PC-9 (cell line): ENCODE measurements around the gene GOLGA6L2. TPM values are rescaled to one million over a fixed set of nuclear protein-coding genes. Genes with fewer than 3 reads are reported as not detected.
"Not testable (repeated sequence)": the region's sequence is repeated elsewhere in the genome, so short reads cannot be mapped to it uniquely, and the experiment has no call there.

Source experiments
- BruUV-seq: library from RNA; stranded (reverse); fragments of 400-500 nt; replicated peaks from 2 replicates; lab custom pipeline; 2021; lab: Mats Ljungman, UMichigan
- CTCF ChIA-PET: fragments of 300-600 bp; sonication (Branson Sonifier 250); formaldehyde crosslinking; loops from one replicate; lab custom pipeline; 2022; ENCODE audit warnings: antibody characterized with exemption; lab: Charles Lee
- POLR2A ChIA-PET: fragments of 300-600 bp; sonication (Branson Sonifier 250); formaldehyde crosslinking; loops from one replicate; lab custom pipeline; 2022; ENCODE audit warnings: antibody characterized with exemption; ENCODE audit not compliant: unreplicated experiment; lab: Charles Lee
- DNase-seq, 2 experiments: peaks; one replicate each; pipeline versions ENCODE4 v3.0.0 to v3.0.0-alpha.2; 2015 to 2022; ENCODE audit warnings: mixed read lengths in 1 of 2
- H2AFZ ChIP-seq: fragments of 200-600 bp; sonication (generic); 2 replicates; pipeline ENCODE4 v1.8.1; 2017; ENCODE audit warnings: antibody characterized with exemption
- H3F3A ChIP-seq: fragments of 200-600 bp; sonication (generic); 2 replicates; pipeline ENCODE4 v1.8.1; 2017; ENCODE audit warnings: antibody characterized with exemption, mild to moderate bottlenecking, low read depth; ENCODE audit not compliant: insufficient read depth
- H3K27ac ChIP-seq: fragments of 200-600 bp; sonication (generic); 2 replicates; pipeline ENCODE4 v1.6.1; 2016; ENCODE audit warnings: mixed run types
- H3K27me3 ChIP-seq: fragments of 200-600 bp; sonication (generic); 2 replicates; pipeline ENCODE4 v1.6.1; 2016; ENCODE audit warnings: low read depth, mixed run types; ENCODE audit not compliant: insufficient read depth
- H3K36me3 ChIP-seq: fragments of 200-600 bp; sonication (generic); 2 replicates; pipeline ENCODE4 v1.6.1; 2016; ENCODE audit warnings: low read depth, mixed run types
- H3K4me1 ChIP-seq: fragments of 200-600 bp; sonication (generic); replicated peaks from 2 replicates; pipeline ENCODE4 v1.6.1; 2016; ENCODE audit warnings: mixed run types; ENCODE audit not compliant: insufficient read depth
- H3K4me2 ChIP-seq: fragments of 200-600 bp; sonication (generic); 2 replicates; pipeline ENCODE4 v1.6.1; 2017; ENCODE audit warnings: mixed run types
- H3K4me3 ChIP-seq: fragments of 200-600 bp; sonication (generic); 2 replicates; pipeline ENCODE4 v1.6.1; 2016; ENCODE audit warnings: mixed run types
- H3K79me2 ChIP-seq: fragments of 200-600 bp; sonication (generic); 2 replicates; pipeline ENCODE4 v1.6.1; 2017; ENCODE audit warnings: low read depth, mixed run types
- H3K9me2 ChIP-seq: fragments of 200-600 bp; sonication (generic); 2 replicates; pipeline ENCODE4 v1.8.1; 2017; ENCODE audit warnings: mild to moderate bottlenecking; ENCODE audit not compliant: insufficient read depth
- H3K9me3 ChIP-seq: fragments of 200-600 bp; sonication (generic); 2 replicates; pipeline ENCODE4 v1.8.1; 2016; ENCODE audit warnings: low read depth; ENCODE audit not compliant: insufficient read depth
- H4K20me1 ChIP-seq: fragments of 200-600 bp; sonication (generic); 2 replicates; pipeline ENCODE4 v1.8.1; 2017; ENCODE audit not compliant: insufficient read depth
- EZH2 ChIP-seq: fragments of 200-600 bp; sonication (generic); IDR thresholded peaks from 2 replicates; pipeline ENCODE4 v1.8.0; 2017; ENCODE audit warnings: antibody characterized with exemption, low read depth
- intact Hi-C: fragments of 100-400 bp; cut with micrococcal nuclease; formaldehyde crosslinking; loops from one replicate; pipeline ENCODE4 v1.10.0; 2022; ENCODE audit not compliant: unreplicated experiment
- total RNA-seq: library from RNA; stranded (reverse); gene quantifications from 2 replicates; pipeline ENCODE4 v1.2.3, GENCODE V29; 2021
- TF ChIP-seq, protein P1 (sequence below): fragments of 200-600 bp; sonication (generic); conservative IDR thresholded peaks from 2 replicates; pipeline ENCODE4 v1.6.1; 2017; ENCODE audit warnings: mixed run types, antibody characterized with exemption, mild to moderate bottlenecking, moderate library complexity

Gene GOLGA6L2
- total RNA-seq, 1 experiment from 2014 or later = not detected

GRCh38 chr15:23402140-23402539 lies 44.9 kb downstream of the GOLGA6L2 start:
- intact Hi-C loops = no loop called here
- Histone ChIP-seq H3K36me3 (no peaks in the 10 kb centered on the region), H3K9me3 (no peaks in the 10 kb centered on the region), H3K27ac (no peak overlapping the region), H3K4me3 (no peak overlapping the region), H3K9me2 (no peaks in the 10 kb centered on the region), H3K4me1 (no peaks in the 10 kb centered on the region), H2AFZ (no peak overlapping the region), H3K79me2 (no peaks in the 10 kb centered on the region), H3K4me2 (no peak overlapping the region), H3F3A (no peaks in the 10 kb centered on the region), H3K27me3 (peaks cover 53% of the 10 kb centered on the region), H4K20me1 (no peaks in the 10 kb centered on the region)
- ChIA-PET POLR2A (no interaction called here), CTCF (no interaction called here)
- BruUV-seq = no TSS peak
- no peak for DNase-seq
- TF ChIP-seq, protein P1, sequence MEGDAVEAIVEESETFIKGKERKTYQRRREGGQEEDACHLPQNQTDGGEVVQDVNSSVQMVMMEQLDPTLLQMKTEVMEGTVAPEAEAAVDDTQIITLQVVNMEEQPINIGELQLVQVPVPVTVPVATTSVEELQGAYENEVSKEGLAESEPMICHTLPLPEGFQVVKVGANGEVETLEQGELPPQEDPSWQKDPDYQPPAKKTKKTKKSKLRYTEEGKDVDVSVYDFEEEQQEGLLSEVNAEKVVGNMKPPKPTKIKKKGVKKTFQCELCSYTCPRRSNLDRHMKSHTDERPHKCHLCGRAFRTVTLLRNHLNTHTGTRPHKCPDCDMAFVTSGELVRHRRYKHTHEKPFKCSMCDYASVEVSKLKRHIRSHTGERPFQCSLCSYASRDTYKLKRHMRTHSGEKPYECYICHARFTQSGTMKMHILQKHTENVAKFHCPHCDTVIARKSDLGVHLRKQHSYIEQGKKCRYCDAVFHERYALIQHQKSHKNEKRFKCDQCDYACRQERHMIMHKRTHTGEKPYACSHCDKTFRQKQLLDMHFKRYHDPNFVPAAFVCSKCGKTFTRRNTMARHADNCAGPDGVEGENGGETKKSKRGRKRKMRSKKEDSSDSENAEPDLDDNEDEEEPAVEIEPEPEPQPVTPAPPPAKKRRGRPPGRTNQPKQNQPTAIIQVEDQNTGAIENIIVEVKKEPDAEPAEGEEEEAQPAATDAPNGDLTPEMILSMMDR = no peak
- TF ChIP-seq EZH2 = no peak

DNA sequence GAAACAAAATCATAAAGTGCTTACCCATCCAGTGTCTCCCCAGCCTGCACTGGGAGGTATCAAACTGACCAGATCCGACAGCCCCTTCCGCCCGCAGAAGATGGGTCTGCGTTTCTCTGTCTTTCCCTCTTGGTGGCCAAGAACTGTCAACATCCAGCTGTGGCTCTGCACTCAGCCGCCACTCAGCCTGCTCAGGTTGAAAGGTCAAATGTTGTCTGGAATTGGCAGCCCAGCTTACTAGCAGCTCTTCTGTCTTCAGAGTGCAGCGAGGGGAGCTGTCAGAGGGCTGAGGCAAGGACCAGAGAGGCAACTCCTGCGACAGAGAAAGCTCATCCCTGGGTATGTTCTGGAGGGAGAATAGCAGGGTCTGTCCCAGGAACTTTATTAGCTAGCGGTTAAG lies 45.4 kb downstream of the GOLGA6L2 start:
- POLR2A ChIA-PET = no interaction called here
- H3K79me2 ChIP-seq = no peaks in the 10 kb centered on the region
- H3K4me3 ChIP-seq = no peak overlapping the region
- H3K9me2 ChIP-seq = no peaks in the 10 kb centered on the region
- H3K9me3 ChIP-seq = no peaks in the 10 kb centered on the region
- TF ChIP-seq EZH2 = no peak
- TF ChIP-seq, protein P1 = no peak
- H3K4me1 ChIP-seq = no peaks in the 10 kb centered on the region
- DNase-seq = no peak
- no peaks in the 10 kb centered on the region for H3K36me3 ChIP-seq
- intact Hi-C loops = no loop called here
- no peaks in the 10 kb centered on the region for H4K20me1 ChIP-seq
- no peaks in the 10 kb centered on the region for H3F3A ChIP-seq
- H2AFZ ChIP-seq = no peak overlapping the region
- no TSS peak for BruUV-seq
- CTCF ChIA-PET = no interaction called here
- H3K27me3 ChIP-seq = peaks cover 53% of the 10 kb centered on the region
- H3K4me2 ChIP-seq = no peak overlapping the region
- no peak overlapping the region for H3K27ac ChIP-seq

GRCh38 chr15:23399207-23399606 lies 47.8 kb downstream of the GOLGA6L2 start:
- BruUV-seq, CTCF ChIA-PET: not testable (repeated sequence)

DNA sequence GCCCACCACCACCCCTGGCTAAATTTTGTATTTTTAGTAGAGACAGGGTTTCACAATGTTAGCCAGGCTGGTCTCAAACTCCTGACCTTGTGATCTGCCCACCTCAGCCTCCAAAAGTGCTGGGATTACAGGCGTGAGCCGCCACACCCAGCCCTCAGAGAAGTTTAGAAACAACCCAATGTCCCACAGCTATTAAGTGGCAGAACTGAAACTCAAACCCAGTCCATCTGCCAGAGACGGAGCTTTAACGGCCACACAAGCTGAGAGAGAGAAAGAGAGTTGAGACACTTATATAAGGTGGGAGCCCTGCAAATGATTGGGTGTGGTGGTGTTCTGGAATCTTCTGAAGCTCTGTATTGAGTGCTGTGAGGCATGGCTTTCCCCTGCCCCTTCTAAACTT lies 48.7 kb downstream of the GOLGA6L2 start:
- CTCF ChIA-PET = not testable (repeated sequence)

More at GRCh38 chr15:23399207-23399606, 47.8 kb downstream of the GOLGA6L2 start:
- H3K27ac ChIP-seq, intact Hi-C loops, H3K36me3 ChIP-seq, H3K4me2 ChIP-seq, H2AFZ ChIP-seq, POLR2A ChIA-PET, H3K9me2 ChIP-seq, H3F3A ChIP-seq, H3K9me3 ChIP-seq, H3K4me1 ChIP-seq, H3K79me2 ChIP-seq, DNase-seq, H4K20me1 ChIP-seq, H3K4me3 ChIP-seq: not testable (repeated sequence)
- H3K27me3 ChIP-seq = peaks cover 37% of the 10 kb centered on the region

More for the DNA sequence above, 48.7 kb downstream of the GOLGA6L2 start:
- H3K4me1 ChIP-seq, H3F3A ChIP-seq, H4K20me1 ChIP-seq, H3K9me3 ChIP-seq, H3K27ac ChIP-seq, H3K9me2 ChIP-seq, POLR2A ChIA-PET, H3K79me2 ChIP-seq, H2AFZ ChIP-seq, DNase-seq, BruUV-seq, H3K4me2 ChIP-seq, H3K36me3 ChIP-seq, intact Hi-C loops, H3K4me3 ChIP-seq: not testable (repeated sequence)
- H3K27me3 ChIP-seq = peaks cover 32% of the 10 kb centered on the region
